ENCODE data around the gene NTN3.
"Not testable (repeated sequence)": the region's sequence is repeated elsewhere in the genome, so short reads cannot be mapped to it uniquely, and the experiment has no call there.

The NTN3 gene

GRCh38 chr16:2441143-2441804 lies 29.8 kb upstream of the NTN3 start:
- DNase-seq, result not testable (repeated sequence)

- DNase-seq, result no peak
These were observed 27.5 kb upstream of the NTN3 start for GRCh38 chr16:2443555-2443954.

GRCh38 chr16:2447920-2448583 lies 23.0 kb upstream of the NTN3 start:
- DNase-seq, result no peak

GRCh38 chr16:2449118-2449517 lies 22.0 kb upstream of the NTN3 start:
- DNase-seq, result no peak

- DNase-seq, result no peak
These were observed 20.6 kb upstream of the NTN3 start for GRCh38 chr16:2450535-2450934.

- no peak for DNase-seq
These were observed 20.1 kb upstream of the NTN3 start for GRCh38 chr16:2450975-2451381.

- DNase-seq, result no peak
These were observed 19.2 kb upstream of the NTN3 start for GRCh38 chr16:2451851-2452320.

GRCh38 chr16:2452650-2453049 lies 18.4 kb upstream of the NTN3 start:
- DNase-seq, result no peak

- no peak for DNase-seq
These were observed 15.8 kb upstream of the NTN3 start for GRCh38 chr16:2455081-2455845.

- no peak for DNase-seq
These were observed 14.4 kb upstream of the NTN3 start for GRCh38 chr16:2456551-2457153.

- no peak for DNase-seq
These were observed 13.8 kb upstream of the NTN3 start for GRCh38 chr16:2457267-2457666.

- DNase-seq, result no peak
These were observed 13.2 kb upstream of the NTN3 start for GRCh38 chr16:2457946-2458345.

GRCh38 chr16:2458887-2459646 lies 12.0 kb upstream of the NTN3 start:
- no peak for DNase-seq

- peak; percentile 90 to 95 (median 92) for DNase-seq
These were observed 11.3 kb upstream of the NTN3 start, which contains the start of gene TEDC2 for GRCh38 chr16:2459647-2460390. Gene TEDC2 (plus strand): TSS chr16:2460109. CDS start chr16:2460145, 36 bp downstream.

GRCh38 chr16:2460391-2460713 lies 10.7 kb upstream of the NTN3 start:
- DNase-seq, result no peak

- DNase-seq, result no peak
These were observed 10.2 kb upstream of the NTN3 start for GRCh38 chr16:2460916-2461315.

GRCh38 chr16:2462031-2462866 lies 8.8 kb upstream of the NTN3 start:
- DNase-seq, result no peak

- DNase-seq, result no peak
These were observed 6.8 kb upstream of the NTN3 start for GRCh38 chr16:2464333-2464732.

GRCh38 chr16:2465653-2466415 lies 5.3 kb upstream of the NTN3 start:
- DNase-seq, result no peak
